ENCODE measurements around the gene C19orf38.
"Not testable (repeated sequence)": the region's sequence is repeated elsewhere in the genome, so short reads cannot be mapped to it uniquely, and the experiment has no call there.

Gene C19orf38

GRCh38 chr19:10852941-10853340 lies 4.7 kb downstream of the C19orf38 start:
- Histone ChIP-seq H2AFZ (ENCODE audit: low read length) (no peak overlapping the region), H3K4me1 (ENCODE audit: insufficient read depth, low read length, severe bottlenecking) (no peaks in the 10 kb centered on the region), H3K9me2 (ENCODE audit: low read depth, low read length) (no peaks in the 10 kb centered on the region), H4K20me1 (ENCODE audit: insufficient read depth, low read length) (no peaks in the 10 kb centered on the region), H3K27me3 (ENCODE audit: insufficient read depth, low read length) (peaks cover 4% of the 10 kb centered on the region; the same call in 1 of the 2 replicates), H3K9me3 (ENCODE audit: low read length) (no peaks in the 10 kb centered on the region), H3K27ac (ENCODE audit: low read depth, low read length, poor library complexity, severe bottlenecking) (no peak overlapping the region), H3F3A (ENCODE audit: insufficient read depth, low read length) (no peaks in the 10 kb centered on the region), H3K79me2 (ENCODE audit: insufficient read depth, low read length) (no peaks in the 10 kb centered on the region), H3K4me3 (ENCODE audit: low read depth, low read length, poor library complexity, severe bottlenecking) (no peak overlapping the region), H3K9ac (ENCODE audit: low read length) (no peak overlapping the region), H3K36me3 (ENCODE audit: insufficient read depth, low read length) (no peaks in the 10 kb centered on the region), H3K4me2 (ENCODE audit: low read length) (no peak overlapping the region)
- TF ChIP-seq EZH2 (IDR thresholded peaks at IDR 0.05; ENCODE audit: borderline replicate concordance, low read length), result no peak
- TF ChIP-seq CTCF (IDR thresholded peaks at IDR 0.05; ENCODE audit: low read length), result no peak

- TF ChIP-seq EZH2 (IDR thresholded peaks at IDR 0.05; ENCODE audit: borderline replicate concordance, low read length) (no peak), CTCF (IDR thresholded peaks at IDR 0.05; ENCODE audit: low read length) (no peak)
- H3K9me2 ChIP-seq (ENCODE audit: low read depth, low read length), result no peaks in the 10 kb centered on the region
- no peaks in the 10 kb centered on the region for H3K9me3 ChIP-seq (ENCODE audit: low read length)
- peaks cover 4% of the 10 kb centered on the region; the same call in 1 of the 2 replicates for H3K27me3 ChIP-seq (ENCODE audit: insufficient read depth, low read length)
- H4K20me1 ChIP-seq (ENCODE audit: insufficient read depth, low read length), result no peaks in the 10 kb centered on the region
- H3K9ac ChIP-seq (ENCODE audit: low read length), result no peak overlapping the region
- no peak overlapping the region for H3K27ac ChIP-seq (ENCODE audit: low read depth, low read length, poor library complexity, severe bottlenecking)
- H3K4me3 ChIP-seq (ENCODE audit: low read depth, low read length, poor library complexity, severe bottlenecking), result no peak overlapping the region
- no peaks in the 10 kb centered on the region for H3K79me2 ChIP-seq (ENCODE audit: insufficient read depth, low read length)
- H2AFZ ChIP-seq (ENCODE audit: low read length), result no peak overlapping the region
- H3K4me1 ChIP-seq (ENCODE audit: insufficient read depth, low read length, severe bottlenecking), result no peaks in the 10 kb centered on the region
- no peak overlapping the region for H3K4me2 ChIP-seq (ENCODE audit: low read length)
- no peaks in the 10 kb centered on the region for H3K36me3 ChIP-seq (ENCODE audit: insufficient read depth, low read length)
- H3F3A ChIP-seq (ENCODE audit: insufficient read depth, low read length), result no peaks in the 10 kb centered on the region
These were observed 6.3 kb downstream of the C19orf38 start for GRCh38 chr19:10854350-10855089.

- Histone ChIP-seq H3K9ac (ENCODE audit: low read length) (no peak overlapping the region), H3F3A (ENCODE audit: insufficient read depth, low read length) (no peaks in the 10 kb centered on the region), H2AFZ (ENCODE audit: low read length) (no peak overlapping the region), H3K9me3 (ENCODE audit: low read length) (no peaks in the 10 kb centered on the region), H3K36me3 (ENCODE audit: insufficient read depth, low read length) (no peaks in the 10 kb centered on the region), H3K4me3 (ENCODE audit: low read depth, low read length, poor library complexity, severe bottlenecking) (no peak overlapping the region), H4K20me1 (ENCODE audit: insufficient read depth, low read length) (no peaks in the 10 kb centered on the region), H3K4me2 (ENCODE audit: low read length) (no peak overlapping the region), H3K27ac (ENCODE audit: low read depth, low read length, poor library complexity, severe bottlenecking) (no peak overlapping the region), H3K9me2 (ENCODE audit: low read depth, low read length) (no peaks in the 10 kb centered on the region), H3K4me1 (ENCODE audit: insufficient read depth, low read length, severe bottlenecking) (no peaks in the 10 kb centered on the region), H3K79me2 (ENCODE audit: insufficient read depth, low read length) (no peaks in the 10 kb centered on the region), H3K27me3 (ENCODE audit: insufficient read depth, low read length) (no peaks in the 10 kb centered on the region)
- TF ChIP-seq CTCF (IDR thresholded peaks at IDR 0.05; ENCODE audit: low read length), result peak; percentile 73
- no peak for TF ChIP-seq EZH2 (IDR thresholded peaks at IDR 0.05; ENCODE audit: borderline replicate concordance, low read length)
These were observed 7.8 kb downstream of the C19orf38 start for GRCh38 chr19:10855879-10856522.

- H4K20me1 ChIP-seq (ENCODE audit: insufficient read depth, low read length); H3K4me2 ChIP-seq (ENCODE audit: low read length); H3K27ac ChIP-seq (ENCODE audit: low read depth, low read length, poor library complexity, severe bottlenecking); H3K4me1 ChIP-seq (ENCODE audit: insufficient read depth, low read length, severe bottlenecking); H3K4me3 ChIP-seq (ENCODE audit: low read depth, low read length, poor library complexity, severe bottlenecking); H3F3A ChIP-seq (ENCODE audit: insufficient read depth, low read length); H3K9me2 ChIP-seq (ENCODE audit: low read depth, low read length); H3K27me3 ChIP-seq (ENCODE audit: insufficient read depth, low read length); H3K79me2 ChIP-seq (ENCODE audit: insufficient read depth, low read length); H3K36me3 ChIP-seq (ENCODE audit: insufficient read depth, low read length); H3K9me3 ChIP-seq (ENCODE audit: low read length); H3K9ac ChIP-seq (ENCODE audit: low read length); H2AFZ ChIP-seq (ENCODE audit: low read length): not testable (repeated sequence)
These were observed 8.7 kb downstream of the C19orf38 start for GRCh38 chr19:10856899-10857298.

Measured in OCI-LY1 (cell line).